HG03280 (cell line): ENCODE data around the gene MIER3.

Experiments
- ATAC-seq: cut with Tn5 transposase; IDR thresholded peaks from one replicate; pipeline ENCODE4 v1.9.1; 2021; ENCODE audit warnings: mild to moderate bottlenecking, moderate library complexity; ENCODE audit not compliant: unreplicated experiment

MIER3 gene

DNA sequence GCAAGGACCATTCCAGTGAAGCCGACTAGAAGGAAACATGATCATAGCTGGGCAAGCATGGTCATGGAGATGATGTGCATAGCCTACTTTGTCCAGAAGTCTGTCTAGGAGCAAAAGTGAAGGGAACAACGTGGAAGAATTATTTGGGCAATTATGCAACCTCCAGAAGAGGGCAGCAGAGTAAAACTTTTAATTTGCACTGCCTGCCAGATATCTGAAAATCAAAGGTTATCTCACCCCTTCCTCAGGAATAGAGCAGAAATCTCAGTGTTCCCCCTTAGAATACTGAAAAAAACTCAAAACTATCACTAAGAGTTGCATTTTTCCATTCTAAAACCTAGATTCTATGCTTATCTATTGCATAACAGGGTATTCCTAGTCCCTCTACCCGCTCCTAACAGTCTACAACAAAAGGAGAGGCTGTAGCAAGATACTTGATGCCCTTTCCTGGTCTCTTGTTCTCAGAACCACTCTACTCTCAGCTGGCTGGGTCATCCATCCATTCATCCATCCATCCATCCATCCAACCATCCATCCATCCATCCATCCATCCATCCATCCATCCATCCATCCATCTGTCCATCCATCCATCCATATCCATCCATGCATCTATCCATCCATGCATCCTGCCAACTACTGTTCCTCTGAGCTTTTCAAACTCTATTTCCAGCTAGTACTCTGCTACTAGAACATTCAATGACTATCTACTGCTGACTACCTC, 50.9 kb downstream of the MIER3 start:
- no peak for ATAC-seq

DNA sequence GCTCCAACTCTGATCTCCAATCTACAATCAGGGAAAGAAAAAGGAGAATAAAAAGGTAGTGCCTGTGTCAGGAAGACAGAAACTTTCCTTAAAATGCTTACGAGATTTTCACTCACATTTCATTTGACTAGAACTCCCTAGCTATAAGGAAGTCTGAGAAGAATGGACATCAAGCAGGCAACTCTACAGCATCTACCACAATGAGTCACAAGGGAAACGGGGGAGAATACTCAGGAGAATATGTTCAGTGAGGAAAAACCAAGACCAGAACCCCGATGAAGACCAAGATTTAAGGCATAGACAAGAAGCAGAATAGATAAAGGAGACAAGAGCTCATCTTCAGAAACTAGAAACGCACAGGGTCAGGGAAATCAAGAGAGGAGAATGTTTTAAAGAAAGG, 51.5 kb downstream of the MIER3 start:
- ATAC-seq: no peak

DNA sequence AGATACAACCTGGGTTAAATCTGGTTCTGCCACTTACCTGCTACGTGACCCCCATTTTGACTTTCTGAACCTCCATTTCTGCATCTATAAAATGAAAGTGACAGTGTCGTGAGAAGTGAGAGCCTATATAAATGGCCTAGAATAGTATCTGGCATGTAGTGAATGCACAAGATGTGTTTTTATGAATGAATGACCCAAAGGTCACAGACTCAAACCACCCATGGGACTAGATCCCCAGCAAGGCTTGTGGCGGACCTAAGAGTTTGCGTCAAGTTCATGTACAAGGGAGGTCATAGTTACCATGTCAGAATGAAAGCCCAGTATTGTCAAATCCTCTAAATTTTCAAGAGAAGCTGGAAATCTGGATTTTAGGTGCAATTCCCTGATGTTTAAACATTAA, 53.7 kb downstream of the MIER3 start:
- no peak for ATAC-seq

DNA sequence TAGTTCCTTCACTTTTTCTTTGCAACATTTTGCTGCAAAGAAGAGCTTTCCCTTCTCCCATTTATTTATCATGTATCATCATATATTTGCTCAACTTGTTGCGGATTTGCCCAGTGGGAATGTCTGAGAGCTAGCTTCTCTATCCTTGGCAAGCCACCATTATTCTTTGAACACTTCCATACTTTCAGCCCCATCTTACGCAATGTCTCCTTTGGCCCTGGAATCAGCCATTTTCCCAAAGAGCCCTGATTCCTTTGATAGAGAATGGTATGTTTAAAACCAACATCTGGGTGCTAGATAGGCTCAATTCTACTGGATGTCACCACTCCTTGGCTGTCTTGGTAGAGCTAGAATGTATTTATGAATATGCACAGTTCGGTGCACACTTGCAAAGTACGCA, 55.2 kb downstream of the MIER3 start:
- ATAC-seq: no peak

DNA sequence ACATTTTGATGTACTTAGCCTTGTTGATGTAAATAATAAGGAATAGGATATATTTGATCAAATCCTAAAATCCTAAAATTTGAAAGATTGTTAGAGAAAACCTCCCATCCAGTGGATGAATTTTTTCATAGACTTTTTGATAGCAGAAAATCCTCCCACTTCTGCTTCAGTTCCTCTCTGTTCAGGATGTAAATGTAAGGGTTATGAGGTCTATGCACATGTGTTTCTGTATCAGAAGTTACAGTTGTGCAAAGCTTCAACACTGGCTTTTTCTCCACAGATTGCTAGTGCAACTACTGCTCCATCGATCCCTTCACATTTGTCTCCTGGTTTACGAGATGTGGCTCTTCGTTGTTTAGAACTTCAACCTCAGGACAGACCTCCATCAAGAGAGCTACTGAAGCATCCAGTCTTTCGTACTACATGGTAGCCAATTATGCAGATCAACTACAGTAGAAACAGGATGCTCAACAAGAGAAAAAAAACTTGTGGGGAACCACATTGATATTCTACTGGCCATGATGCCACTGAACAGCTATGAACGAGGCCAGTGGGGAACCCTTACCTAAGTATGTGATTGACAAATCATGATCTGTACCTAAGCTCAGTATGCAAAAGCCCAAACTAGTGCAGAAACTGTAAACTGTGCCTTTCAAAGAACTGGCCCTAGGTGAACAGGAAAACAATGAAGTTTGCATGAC, 58.5 kb downstream of the MIER3 start:
- ATAC-seq: no peak

DNA sequence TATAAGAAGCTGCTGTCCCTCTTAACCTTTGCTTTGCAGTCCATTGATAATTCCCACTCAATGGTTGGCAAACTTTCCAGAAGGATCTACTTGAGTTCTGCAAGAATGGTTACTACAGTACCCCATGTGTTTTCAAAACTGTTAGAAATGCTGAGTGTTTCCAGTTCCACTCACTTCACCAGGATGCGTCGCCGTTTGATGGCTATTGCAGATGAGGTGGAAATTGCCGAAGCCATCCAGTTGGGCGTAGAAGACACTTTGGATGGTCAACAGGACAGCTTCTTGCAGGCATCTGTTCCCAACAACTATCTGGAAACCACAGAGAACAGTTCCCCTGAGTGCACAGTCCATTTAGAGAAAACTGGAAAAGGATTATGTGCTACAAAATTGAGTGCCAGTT, 70.4 kb downstream of the MIER3 start:
- no peak for ATAC-seq

DNA sequence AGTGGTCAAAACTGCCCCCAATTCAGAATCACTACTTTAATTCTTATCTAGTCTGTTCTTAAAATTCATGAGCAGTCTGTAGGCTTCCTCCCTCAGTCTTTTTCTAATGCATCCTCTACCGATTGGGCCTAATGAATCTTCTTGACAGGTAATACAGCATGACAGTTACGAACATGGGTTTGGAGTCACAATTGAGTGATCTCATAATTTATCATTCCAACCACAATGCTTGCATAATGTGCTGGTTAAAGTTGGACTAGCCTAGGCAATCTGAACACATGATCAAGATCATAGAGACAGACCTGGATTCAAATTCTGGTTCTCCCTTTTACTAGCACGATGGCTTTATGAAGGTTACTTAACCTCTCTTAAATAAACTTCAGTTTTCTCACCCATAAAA, 75.6 kb downstream of the MIER3 start:
- ATAC-seq: no peak

DNA sequence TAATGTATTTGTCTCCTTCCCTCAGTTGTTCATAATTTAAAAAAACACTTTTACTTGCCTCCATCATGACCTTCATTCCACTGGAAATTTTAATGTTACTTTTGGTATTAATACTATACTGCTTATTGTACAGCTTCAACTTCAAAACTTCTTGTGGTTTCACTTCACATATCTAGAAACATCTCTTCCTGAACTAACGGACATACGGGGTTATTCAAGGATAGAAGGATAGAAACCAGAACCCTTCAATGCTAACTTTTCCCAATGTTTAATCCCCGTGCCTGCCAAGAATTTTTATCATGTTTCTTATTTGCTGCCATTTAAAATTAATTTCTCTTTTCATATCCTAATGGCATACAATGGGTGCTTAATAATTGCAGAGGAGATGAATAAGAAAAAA, 78.9 kb downstream of the MIER3 start:
- no peak for ATAC-seq

DNA sequence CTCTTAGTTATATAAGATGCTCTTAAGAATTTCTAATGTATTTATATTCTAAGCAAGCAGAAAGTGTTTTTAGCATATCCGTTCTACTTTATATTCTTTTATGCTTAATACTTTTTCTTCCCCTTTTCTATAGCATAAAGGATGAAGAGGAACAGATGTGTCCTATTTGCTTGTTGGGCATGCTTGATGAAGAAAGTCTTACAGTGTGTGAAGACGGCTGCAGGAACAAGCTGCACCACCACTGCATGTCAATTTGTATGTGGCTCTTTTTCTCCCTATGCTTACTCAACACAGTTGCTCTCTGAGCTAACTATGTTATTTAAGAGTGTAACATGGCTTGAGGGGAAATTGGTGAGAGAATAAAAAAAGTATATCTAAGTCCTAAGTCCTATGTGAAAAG, 80.1 kb downstream of the MIER3 start:
- ATAC-seq: no peak
